Measurements from ENCODE around the gene MBNL2.

MBNL2 gene

GRCh38 chr13:97430296-97430695, 208.2 kb downstream of the MBNL2 start:
- H3K4me3 ChIP-seq (ENCODE audit: low read depth, low read length) = no peak overlapping the region
- no peak for TF ChIP-seq CTCF (IDR thresholded peaks at IDR 0.05; ENCODE audit: low read depth, low read length)

- TF ChIP-seq CTCF (IDR thresholded peaks at IDR 0.05; ENCODE audit: low read depth, low read length) = no peak
- H3K4me3 ChIP-seq (ENCODE audit: low read depth, low read length) = no peak overlapping the region
Observed at GRCh38 chr13:97431171-97431764, 209.1 kb downstream of the MBNL2 start.

- H3K4me3 ChIP-seq (ENCODE audit: low read depth, low read length) = peak overlapping the region; percentile 72
- no peak for TF ChIP-seq CTCF (IDR thresholded peaks at IDR 0.05; ENCODE audit: low read depth, low read length)
Observed at GRCh38 chr13:97432232-97432916, 210.2 kb downstream of the MBNL2 start.

GRCh38 chr13:97432917-97433726, 211.0 kb downstream of the MBNL2 start:
- TF ChIP-seq CTCF (IDR thresholded peaks at IDR 0.05; ENCODE audit: low read depth, low read length) = no peak

GRCh38 chr13:97433727-97434396, 211.7 kb downstream of the MBNL2 start, which contains the start of gene RAP2A:
Gene RAP2A (plus strand): TSS chr13:97434169. CDS start chr13:97434471, 302 bp downstream.
- TF ChIP-seq CTCF (IDR thresholded peaks at IDR 0.05; ENCODE audit: low read depth, low read length) = no peak
- H3K4me3 ChIP-seq (ENCODE audit: low read depth, low read length) = peak within 1 kb of the TSS; percentile 93

More at GRCh38 chr13:97432917-97433726, 211.0 kb downstream of the MBNL2 start:
- peak overlapping the region; percentile 93 for H3K4me3 ChIP-seq (ENCODE audit: low read depth, low read length)

GRCh38 chr13:97434397-97435201, 212.5 kb downstream of the MBNL2 start:
- TF ChIP-seq CTCF (IDR thresholded peaks at IDR 0.05; ENCODE audit: low read depth, low read length) = no peak
- H3K4me3 ChIP-seq (ENCODE audit: low read depth, low read length) = peak overlapping the region; percentile 87
